Pancreas (tissue), 8 donors: ENCODE data around the gene UBFD1. TPM values are rescaled to one million over a fixed set of nuclear protein-coding genes. Genes with fewer than 3 reads are reported as not detected.

Experiments
- polyA plus RNA-seq, 2 donors: library from polyadenylated mRNA; stranded (reverse); fragments of 200-250 nt; gene quantifications; one replicate each; pipeline ENCODE4 v1.2.3, GENCODE V29; 2013
- total RNA-seq, 6 donors: library from RNA; stranded (reverse); fragmentation: NEBNext Ultra II Directional in 4 of 6; extraction: Animal tissue kit (Norgen Biotek cat#: 25700) in 4 of 6; gene quantifications; one replicate each; pipeline versions ENCODE4 v1.2.1 to v1.2.4, GENCODE V29; 2021 to 2023
- donor health status: healthy with polysubstance abuse.
- donor health status: DM: no; HTN: no; CAD: no; lungs with moderate emphysema.
- donor health status: DM: no; HTN: no; CAD: no.
- donor health status: Bipolar disorder and iron deficiency.
- donor health status: DM: yes; HTN: yes; CAD: no.
- donor health status: DM: no; HTN: no; CAD: no.
- donor health status: DM: no; HTN: no; CAD: no.
- donor health status: DM: yes; HTN: yes; CAD: no.

Gene UBFD1
- total and polyA plus RNA-seq, 8 donors = 5.9 to 38.2 (median 17.6) TPM

Other genes starting within 250 kb of the UBFD1 start
- gene COG7, start 104.5 kb upstream of the UBFD1 start, total RNA-seq = 10 to 100 TPM in 1 of 6 donors, 1 to 10 TPM in 5; 5.9 to 13.6 (median 8.0) TPM
- gene COG7, start 104.5 kb upstream of the UBFD1 start, polyA plus RNA-seq = 10 to 100 TPM; 21.8 to 34.0 TPM
- gene GGA2, start 47.2 kb upstream of the UBFD1 start, total RNA-seq = 10 to 100 TPM; 47.4 to 93.3 (median 83.2) TPM
- gene GGA2, start 47.2 kb upstream of the UBFD1 start, polyA plus RNA-seq = 10 to 100 TPM; 42.4 to 53.3 TPM
- 10 to 100 TPM in 4 of 6 donors, 1 to 10 TPM in 2; 8.2 to 11.2 (median 10.9) TPM for gene EARS2, start 377 bp upstream of the UBFD1 start, total RNA-seq
- 10 to 100 TPM in 1 of 2 donors, 1 to 10 TPM in 1; 9.1 to 11.6 TPM for gene EARS2, start 377 bp upstream of the UBFD1 start, polyA plus RNA-seq
- gene NDUFAB1, start 38.6 kb downstream of the UBFD1 start, total RNA-seq = 10 to 100 TPM; 19.2 to 37.4 (median 30.1) TPM
- gene NDUFAB1, start 38.6 kb downstream of the UBFD1 start, polyA plus RNA-seq = 10 to 100 TPM; 37.1 to 82.3 TPM
- 1 to 10 TPM; 2.3 to 6.8 (median 4.3) TPM for gene PALB2, start 83.6 kb downstream of the UBFD1 start, total RNA-seq
- gene PALB2, start 83.6 kb downstream of the UBFD1 start, polyA plus RNA-seq = 1 to 10 TPM; 3.5 to 5.4 TPM
- 10 to 100 TPM; 17.9 to 29.5 (median 23.7) TPM for gene DCTN5, start 83.7 kb downstream of the UBFD1 start, total RNA-seq
- gene DCTN5, start 83.7 kb downstream of the UBFD1 start, polyA plus RNA-seq = 10 to 100 TPM in 1 of 2 donors, 1 to 10 TPM in 1; 5.7 to 10.9 TPM
- 1 to 10 TPM in 4 of 6 donors, under 1 TPM in 2; 0.31 to 2.7 (median 1.1) TPM for gene PLK1, start 121.2 kb downstream of the UBFD1 start, total RNA-seq
- gene PLK1, start 121.2 kb downstream of the UBFD1 start, polyA plus RNA-seq = 1 to 10 TPM; 1.6 to 2.4 TPM
- 1 to 10 TPM in 4 of 6 donors, under 1 TPM in 2; 0.20 to 3.9 (median 1.6) TPM for gene ERN2, start 155.5 kb downstream of the UBFD1 start, total RNA-seq
- gene ERN2, start 155.5 kb downstream of the UBFD1 start, polyA plus RNA-seq = 1 to 10 TPM; 1.9 to 4.7 TPM
- gene CHP2, start 197.3 kb downstream of the UBFD1 start, total RNA-seq = not detected
- not detected for gene CHP2, start 197.3 kb downstream of the UBFD1 start, polyA plus RNA-seq